Measurements from ENCODE around the gene CXorf49B. TPM values are rescaled to one million over a fixed set of nuclear protein-coding genes. Genes with fewer than 3 reads are reported as not detected.

Gene CXorf49B
- total RNA-seq, 1 experiment from 2014 or later, result not detected

DNA sequence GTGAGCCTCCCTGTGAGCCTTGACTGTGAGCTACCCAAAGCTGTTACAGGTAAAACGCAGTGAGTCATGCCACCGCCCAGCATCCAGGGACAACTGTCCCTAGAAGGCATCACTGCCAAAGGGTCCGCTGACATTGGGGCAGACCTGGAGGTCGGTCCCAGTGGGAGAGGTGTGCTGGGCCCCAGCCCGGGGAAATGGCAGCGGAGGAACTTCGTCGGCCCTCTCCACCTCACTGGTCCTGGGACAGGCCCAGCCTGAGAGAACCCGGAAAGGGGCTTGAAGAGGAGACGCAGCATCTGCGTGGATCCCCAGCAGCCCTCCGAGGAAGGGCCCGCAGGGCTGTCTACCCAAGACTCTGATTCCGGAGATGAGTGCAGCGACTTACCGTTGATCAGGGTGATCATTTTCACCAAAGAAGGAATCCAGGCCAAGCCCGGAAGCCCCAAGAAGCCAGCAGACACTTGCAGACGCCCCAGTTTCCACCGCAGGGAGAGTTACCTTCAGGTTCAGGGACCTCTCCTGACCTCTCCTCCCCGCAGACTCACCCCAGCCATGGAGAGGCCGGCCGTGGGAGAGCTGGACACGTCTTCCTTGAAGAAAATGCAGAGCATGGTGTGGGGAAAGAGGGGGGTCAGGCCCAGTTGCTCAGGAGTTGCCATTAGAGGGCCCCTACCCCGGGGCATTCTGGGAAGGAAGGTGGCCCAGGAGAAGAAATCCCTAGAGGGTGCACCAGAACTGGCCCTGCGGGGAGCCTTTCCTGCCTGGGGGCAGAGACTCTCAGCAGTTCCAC is 51.2 kb downstream of the CXorf49B start:
- Histone ChIP-seq H3K9me3 (no peaks in the 10 kb centered on the region), H3K27me3 (replicated peaks; ENCODE audit: control insufficient read depth, insufficient read depth, low read length) (no peaks in the 10 kb centered on the region), H3K4me1 (no peaks in the 10 kb centered on the region), H3K36me3 (ENCODE audit: control insufficient read depth, insufficient read depth, low read length) (no peaks in the 10 kb centered on the region), H3K4me3 (ENCODE audit: low read depth, low read length) (no peak overlapping the region)
- DNase-seq, result no peak
- H3K36me3 Mint-ChIP-seq (ENCODE audit: insufficient read depth, unreplicated experiment), result no peaks in the 10 kb centered on the region
- no peaks in the 10 kb centered on the region for H3K27me3 Mint-ChIP-seq (ENCODE audit: insufficient read depth, unreplicated experiment)
- H3K27ac Mint-ChIP-seq (ENCODE audit: unreplicated experiment), result no peak overlapping the region
- no peak overlapping the region for H3K4me3 Mint-ChIP-seq (ENCODE audit: unreplicated experiment)
- TF ChIP-seq, protein P1, sequence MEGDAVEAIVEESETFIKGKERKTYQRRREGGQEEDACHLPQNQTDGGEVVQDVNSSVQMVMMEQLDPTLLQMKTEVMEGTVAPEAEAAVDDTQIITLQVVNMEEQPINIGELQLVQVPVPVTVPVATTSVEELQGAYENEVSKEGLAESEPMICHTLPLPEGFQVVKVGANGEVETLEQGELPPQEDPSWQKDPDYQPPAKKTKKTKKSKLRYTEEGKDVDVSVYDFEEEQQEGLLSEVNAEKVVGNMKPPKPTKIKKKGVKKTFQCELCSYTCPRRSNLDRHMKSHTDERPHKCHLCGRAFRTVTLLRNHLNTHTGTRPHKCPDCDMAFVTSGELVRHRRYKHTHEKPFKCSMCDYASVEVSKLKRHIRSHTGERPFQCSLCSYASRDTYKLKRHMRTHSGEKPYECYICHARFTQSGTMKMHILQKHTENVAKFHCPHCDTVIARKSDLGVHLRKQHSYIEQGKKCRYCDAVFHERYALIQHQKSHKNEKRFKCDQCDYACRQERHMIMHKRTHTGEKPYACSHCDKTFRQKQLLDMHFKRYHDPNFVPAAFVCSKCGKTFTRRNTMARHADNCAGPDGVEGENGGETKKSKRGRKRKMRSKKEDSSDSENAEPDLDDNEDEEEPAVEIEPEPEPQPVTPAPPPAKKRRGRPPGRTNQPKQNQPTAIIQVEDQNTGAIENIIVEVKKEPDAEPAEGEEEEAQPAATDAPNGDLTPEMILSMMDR (IDR thresholded peaks at IDR 0.05; ENCODE audit: insufficient read depth in 1 of 2, low read depth in 1 of 2, low read length in 1 of 2, severe bottlenecking in 1 of 2, unreplicated experiment in 1 of 2), result no peak
- no peaks in the 10 kb centered on the region for H3K4me1 Mint-ChIP-seq (ENCODE audit: low read depth, unreplicated experiment)
- intact Hi-C loops (cut with micrococcal nuclease; ENCODE audit: unreplicated experiment), result no loop called here
- no TSS peak for BruUV-seq (replicated peaks)
- H3K9me3 Mint-ChIP-seq (ENCODE audit: unreplicated experiment), result no peaks in the 10 kb centered on the region
- ChIA-PET POLR2A (no interaction called here), CTCF (no interaction called here)

DNA sequence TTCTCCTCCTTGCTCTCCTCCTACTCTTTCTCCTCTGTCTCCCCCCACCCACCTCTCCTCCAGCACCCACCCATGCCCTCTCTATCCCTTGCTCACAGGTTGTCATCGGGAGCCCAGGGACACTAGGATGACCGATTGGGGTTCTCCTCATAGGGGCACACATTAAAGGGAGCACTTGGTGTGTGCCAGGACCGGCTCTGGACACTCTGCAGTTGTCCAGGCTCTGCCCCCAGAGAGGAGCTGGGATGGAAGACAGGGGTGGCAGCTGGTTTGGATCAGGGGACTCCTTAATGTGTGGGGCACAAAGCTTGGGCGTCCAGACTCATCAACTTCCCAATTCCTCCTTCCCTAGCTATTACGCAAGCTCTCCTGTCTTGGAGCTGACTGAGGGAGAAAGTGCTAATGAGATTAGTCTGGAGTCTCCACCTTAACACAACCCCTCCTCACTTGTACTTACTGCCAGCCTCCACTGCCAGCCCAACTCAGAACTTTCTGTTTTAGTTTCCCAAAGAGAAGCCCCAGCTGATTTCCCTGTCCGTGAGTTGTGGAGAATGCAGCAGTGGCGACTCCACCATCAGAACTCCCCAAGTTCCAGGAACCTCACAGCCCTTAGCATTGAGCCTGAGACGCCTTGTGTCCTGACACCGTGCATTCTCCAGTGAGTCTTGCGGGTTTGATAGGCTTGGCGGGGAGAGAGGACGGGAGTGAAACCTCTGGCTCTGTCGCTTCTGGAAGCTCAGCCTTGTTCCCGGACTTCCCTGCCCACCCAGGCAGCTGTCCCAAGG is 52.2 kb downstream of the CXorf49B start:
- Mint-ChIP-seq H3K36me3 (ENCODE audit: insufficient read depth, unreplicated experiment) (no peaks in the 10 kb centered on the region), H3K9me3 (ENCODE audit: unreplicated experiment) (no peaks in the 10 kb centered on the region), H3K27ac (ENCODE audit: unreplicated experiment) (no peak overlapping the region), H3K4me3 (ENCODE audit: unreplicated experiment) (no peak overlapping the region), H3K4me1 (ENCODE audit: low read depth, unreplicated experiment) (no peaks in the 10 kb centered on the region), H3K27me3 (ENCODE audit: insufficient read depth, unreplicated experiment) (peaks cover 5% of the 10 kb centered on the region)
- no peak for DNase-seq
- Histone ChIP-seq H3K4me1 (no peaks in the 10 kb centered on the region), H3K4me3 (ENCODE audit: low read depth, low read length) (no peak overlapping the region), H3K27me3 (replicated peaks; ENCODE audit: control insufficient read depth, insufficient read depth, low read length) (no peaks in the 10 kb centered on the region), H3K36me3 (ENCODE audit: control insufficient read depth, insufficient read depth, low read length) (no peaks in the 10 kb centered on the region), H3K9me3 (no peaks in the 10 kb centered on the region)
- CTCF ChIA-PET, result no interaction called here
- TF ChIP-seq, protein P1 (IDR thresholded peaks at IDR 0.05; ENCODE audit: insufficient read depth in 1 of 2, low read depth in 1 of 2, low read length in 1 of 2, severe bottlenecking in 1 of 2, unreplicated experiment in 1 of 2), result no peak
- no TSS peak for BruUV-seq (replicated peaks)
- POLR2A ChIA-PET, result no interaction called here
- intact Hi-C loops (cut with micrococcal nuclease; ENCODE audit: unreplicated experiment), result no loop called here

DNA sequence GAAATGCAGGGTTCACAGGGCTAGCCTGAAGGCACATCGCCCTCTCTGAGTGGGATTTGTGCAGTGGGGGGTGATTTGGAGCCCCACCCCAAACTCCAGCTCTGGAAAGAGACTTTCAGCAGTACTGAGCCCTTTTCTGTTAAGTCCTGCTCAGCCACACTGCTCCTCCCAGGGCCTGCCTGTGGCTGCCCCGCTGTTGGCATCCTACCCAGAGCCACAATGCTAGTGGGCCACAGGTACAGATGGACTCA is 52.7 kb downstream of the CXorf49B start:
- H3K36me3 Mint-ChIP-seq (ENCODE audit: insufficient read depth, unreplicated experiment), result no peaks in the 10 kb centered on the region
- H3K36me3 ChIP-seq (ENCODE audit: control insufficient read depth, insufficient read depth, low read length), result no peaks in the 10 kb centered on the region
- peaks cover 5% of the 10 kb centered on the region for H3K27me3 Mint-ChIP-seq (ENCODE audit: insufficient read depth, unreplicated experiment)
- ChIA-PET CTCF (no interaction called here), POLR2A (no interaction called here)
- no peaks in the 10 kb centered on the region for H3K4me1 ChIP-seq
- TF ChIP-seq, protein P1 (IDR thresholded peaks at IDR 0.05; ENCODE audit: insufficient read depth in 1 of 2, low read depth in 1 of 2, low read length in 1 of 2, severe bottlenecking in 1 of 2, unreplicated experiment in 1 of 2), result no peak
- no peaks in the 10 kb centered on the region for H3K27me3 ChIP-seq (replicated peaks; ENCODE audit: control insufficient read depth, insufficient read depth, low read length)
- no peaks in the 10 kb centered on the region for H3K4me1 Mint-ChIP-seq (ENCODE audit: low read depth, unreplicated experiment)
- no peak overlapping the region for H3K4me3 ChIP-seq (ENCODE audit: low read depth, low read length)
- intact Hi-C loops (cut with micrococcal nuclease; ENCODE audit: unreplicated experiment), result no loop called here
- no peak overlapping the region for H3K4me3 Mint-ChIP-seq (ENCODE audit: unreplicated experiment)
- DNase-seq, result no peak
- no TSS peak for BruUV-seq (replicated peaks)
- no peak overlapping the region for H3K27ac Mint-ChIP-seq (ENCODE audit: unreplicated experiment)
- H3K9me3 ChIP-seq, result no peaks in the 10 kb centered on the region
- no peaks in the 10 kb centered on the region for H3K9me3 Mint-ChIP-seq (ENCODE audit: unreplicated experiment)

Other genes starting within 250 kb of the CXorf49B start
- gene OGT, start 230.2 kb upstream of the CXorf49B start, total RNA-seq (2022), result 190 and 211 TPM in 2 replicates
- gene GCNA, start 184.9 kb upstream of the CXorf49B start, total RNA-seq (2022), result 2.8 and 3.4 TPM in 2 replicates
- gene CXCR3, start 144.8 kb upstream of the CXorf49B start, total RNA-seq (2022), result not detected in 2 replicates
- not detected in 2 replicates for gene CXorf49, start 45.1 kb upstream of the CXorf49B start, total RNA-seq (2022)
- 0.18 and 0.39 TPM in 2 replicates for gene NHSL2, start 147.5 kb downstream of the CXorf49B start, total RNA-seq (2022)